ENCODE results near the gene TET3. TPM values are rescaled to one million over a fixed set of nuclear protein-coding genes. Genes with fewer than 3 reads are reported as not detected.
"Not testable (repeated sequence)": the region's sequence is repeated elsewhere in the genome, so short reads cannot be mapped to it uniquely, and the experiment has no call there.

Gene TET3
- total RNA-seq, 2 donors from 2014 or later: 23.5 to 26.3 TPM

DNA sequence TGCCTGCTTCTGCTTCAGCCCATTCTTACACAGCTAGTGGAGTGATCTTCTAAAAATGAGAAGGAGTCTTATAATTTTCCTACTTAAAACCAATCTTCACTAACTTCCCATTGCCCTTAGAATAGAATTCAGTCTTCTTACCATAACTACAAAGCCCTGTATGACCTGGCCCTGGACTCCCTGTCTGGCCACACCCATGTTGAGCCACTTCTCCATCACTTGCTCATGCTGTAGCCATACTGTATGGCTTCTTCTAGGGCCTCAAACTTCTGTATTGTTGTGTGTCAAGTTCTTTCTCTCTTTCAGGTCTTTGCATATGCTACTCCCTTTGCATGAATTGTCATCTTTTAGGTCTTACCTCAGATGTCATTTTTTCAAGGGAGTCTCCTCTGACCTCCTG, 46.8 kb upstream of the TET3 start:
- Mint-ChIP-seq H3K27ac (no peak overlapping the region), H3K36me3 (ENCODE audit: low read depth) (peaks cover 22% of the 10 kb centered on the region), H3K27me3 (ENCODE audit: insufficient read depth) (no peaks in the 10 kb centered on the region), H3K4me1 (peaks cover 6% of the 10 kb centered on the region), H3K9me3 (no peaks in the 10 kb centered on the region), H3K4me3 (no peak overlapping the region)
- Histone ChIP-seq H3K4me1 (ENCODE audit: control insufficient read depth, insufficient read depth, low read length) (no peaks in the 10 kb centered on the region), H3K36me3 (ENCODE audit: control insufficient read depth, insufficient read depth, low read length) (peaks cover 66% of the 10 kb centered on the region), H3K27me3 (ENCODE audit: control insufficient read depth, insufficient read depth, low read length, poor library complexity, severe bottlenecking) (no peaks in the 10 kb centered on the region), H3K9ac (ENCODE audit: extremely low read depth, low read length, poor library complexity, severe bottlenecking) (no peak overlapping the region), H3K9me3 (ENCODE audit: control insufficient read depth, low read length) (no peaks in the 10 kb centered on the region), H3K4me3 (ENCODE audit: low read length) (no peak overlapping the region), H3K27ac (ENCODE audit: low read depth, low read length) (no peak overlapping the region)
- TF ChIP-seq, protein P1, sequence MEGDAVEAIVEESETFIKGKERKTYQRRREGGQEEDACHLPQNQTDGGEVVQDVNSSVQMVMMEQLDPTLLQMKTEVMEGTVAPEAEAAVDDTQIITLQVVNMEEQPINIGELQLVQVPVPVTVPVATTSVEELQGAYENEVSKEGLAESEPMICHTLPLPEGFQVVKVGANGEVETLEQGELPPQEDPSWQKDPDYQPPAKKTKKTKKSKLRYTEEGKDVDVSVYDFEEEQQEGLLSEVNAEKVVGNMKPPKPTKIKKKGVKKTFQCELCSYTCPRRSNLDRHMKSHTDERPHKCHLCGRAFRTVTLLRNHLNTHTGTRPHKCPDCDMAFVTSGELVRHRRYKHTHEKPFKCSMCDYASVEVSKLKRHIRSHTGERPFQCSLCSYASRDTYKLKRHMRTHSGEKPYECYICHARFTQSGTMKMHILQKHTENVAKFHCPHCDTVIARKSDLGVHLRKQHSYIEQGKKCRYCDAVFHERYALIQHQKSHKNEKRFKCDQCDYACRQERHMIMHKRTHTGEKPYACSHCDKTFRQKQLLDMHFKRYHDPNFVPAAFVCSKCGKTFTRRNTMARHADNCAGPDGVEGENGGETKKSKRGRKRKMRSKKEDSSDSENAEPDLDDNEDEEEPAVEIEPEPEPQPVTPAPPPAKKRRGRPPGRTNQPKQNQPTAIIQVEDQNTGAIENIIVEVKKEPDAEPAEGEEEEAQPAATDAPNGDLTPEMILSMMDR (conservative IDR thresholded peaks at IDR 0.05): no peak
- DNase-seq: peak; percentile 22

DNA sequence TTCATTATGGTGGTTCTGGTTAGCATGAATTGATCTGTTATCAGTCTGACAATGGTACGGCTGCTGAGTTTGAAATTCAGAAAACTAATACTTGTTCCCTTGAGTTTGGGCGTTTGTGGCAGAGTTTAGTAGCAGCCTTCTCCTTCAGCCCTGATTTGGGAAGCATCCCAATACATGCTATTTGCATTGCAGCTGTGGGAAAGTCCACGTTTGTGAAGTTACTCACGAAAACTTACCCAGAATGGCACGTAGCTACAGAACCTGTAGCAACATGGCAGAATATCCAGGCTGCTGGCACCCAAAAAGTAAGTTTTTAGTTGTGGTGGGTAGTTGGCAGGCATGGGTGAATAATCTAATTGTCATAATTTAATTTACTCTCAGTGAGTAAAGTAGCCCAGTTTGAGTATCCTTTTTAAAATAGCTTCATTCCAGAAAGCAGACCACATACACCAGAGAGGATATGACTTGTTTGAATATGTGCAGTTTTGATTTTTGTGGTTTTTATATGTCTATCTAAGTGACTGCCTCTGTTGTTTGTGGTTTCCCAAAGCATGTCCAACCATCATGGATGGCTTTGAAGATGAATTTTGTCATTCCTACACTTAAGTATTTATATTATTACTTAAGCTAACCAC, 45.9 kb upstream of the TET3 start:
- Histone ChIP-seq H3K9me3 (ENCODE audit: control insufficient read depth, low read length) (no peaks in the 10 kb centered on the region), H3K4me3 (ENCODE audit: low read length) (no peak overlapping the region), H3K27me3 (ENCODE audit: control insufficient read depth, insufficient read depth, low read length, poor library complexity, severe bottlenecking) (no peaks in the 10 kb centered on the region), H3K4me1 (ENCODE audit: control insufficient read depth, insufficient read depth, low read length) (no peaks in the 10 kb centered on the region), H3K9ac (ENCODE audit: extremely low read depth, low read length, poor library complexity, severe bottlenecking) (no peak overlapping the region), H3K27ac (ENCODE audit: low read depth, low read length) (no peak overlapping the region), H3K36me3 (ENCODE audit: control insufficient read depth, insufficient read depth, low read length) (peaks cover 64% of the 10 kb centered on the region)
- no peaks in the 10 kb centered on the region for H3K27me3 Mint-ChIP-seq (ENCODE audit: insufficient read depth)
- peaks cover 6% of the 10 kb centered on the region for H3K4me1 Mint-ChIP-seq
- no peaks in the 10 kb centered on the region for H3K9me3 Mint-ChIP-seq
- H3K4me3 Mint-ChIP-seq: no peak overlapping the region
- DNase-seq: no peak
- H3K27ac Mint-ChIP-seq: no peak overlapping the region
- WGBS, 2 experiments (ENCODE audit: insufficient coverage in 1 of 2, insufficient read length in 1 of 2): 94 to 97% methylated on average over 5 of the region's 5 CpGs
- TF ChIP-seq, protein P1 (conservative IDR thresholded peaks at IDR 0.05): no peak
- H3K36me3 Mint-ChIP-seq (ENCODE audit: low read depth): peaks cover 24% of the 10 kb centered on the region

DNA sequence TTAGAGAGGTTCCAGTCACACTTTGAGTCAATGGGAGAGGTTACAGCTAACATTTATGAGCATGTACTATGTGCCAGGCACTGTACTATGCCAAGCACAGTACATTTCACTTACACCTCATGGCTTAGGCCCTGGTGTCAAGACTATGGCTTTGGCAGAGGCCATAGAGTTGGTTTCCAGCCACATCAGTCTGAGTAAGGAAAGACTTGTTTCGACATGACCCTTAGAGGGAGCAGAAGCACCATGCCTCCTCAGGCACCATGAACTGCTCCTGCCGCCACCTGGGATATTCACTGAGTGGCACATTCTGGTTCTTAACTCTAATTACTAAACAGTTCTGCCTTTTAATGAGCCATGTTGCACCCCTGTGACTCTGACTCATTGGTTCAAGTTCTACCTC, 45.3 kb upstream of the TET3 start:
- H3K27ac Mint-ChIP-seq: no peak overlapping the region
- WGBS, 2 experiments (ENCODE audit: insufficient coverage in 1 of 2, insufficient read length in 1 of 2): 94 to 100% methylated on average over 2 of the region's 2 CpGs
- H3K27me3 ChIP-seq (ENCODE audit: control insufficient read depth, insufficient read depth, low read length, poor library complexity, severe bottlenecking): no peaks in the 10 kb centered on the region
- TF ChIP-seq, protein P1 (conservative IDR thresholded peaks at IDR 0.05): peak; percentile 58
- H3K4me3 ChIP-seq (ENCODE audit: low read length): no peak overlapping the region
- H3K27me3 Mint-ChIP-seq (ENCODE audit: insufficient read depth): no peaks in the 10 kb centered on the region
- peak; percentile 61 for DNase-seq
- H3K36me3 ChIP-seq (ENCODE audit: control insufficient read depth, insufficient read depth, low read length): peaks cover 65% of the 10 kb centered on the region
- no peaks in the 10 kb centered on the region for H3K9me3 ChIP-seq (ENCODE audit: control insufficient read depth, low read length)
- H3K9me3 Mint-ChIP-seq: no peaks in the 10 kb centered on the region
- peaks cover 6% of the 10 kb centered on the region for H3K4me1 Mint-ChIP-seq
- H3K27ac ChIP-seq (ENCODE audit: low read depth, low read length): no peak overlapping the region
- no peak overlapping the region for H3K4me3 Mint-ChIP-seq
- peaks cover 25% of the 10 kb centered on the region for H3K36me3 Mint-ChIP-seq (ENCODE audit: low read depth)
- no peaks in the 10 kb centered on the region for H3K4me1 ChIP-seq (ENCODE audit: control insufficient read depth, insufficient read depth, low read length)
- H3K9ac ChIP-seq (ENCODE audit: extremely low read depth, low read length, poor library complexity, severe bottlenecking): no peak overlapping the region

DNA sequence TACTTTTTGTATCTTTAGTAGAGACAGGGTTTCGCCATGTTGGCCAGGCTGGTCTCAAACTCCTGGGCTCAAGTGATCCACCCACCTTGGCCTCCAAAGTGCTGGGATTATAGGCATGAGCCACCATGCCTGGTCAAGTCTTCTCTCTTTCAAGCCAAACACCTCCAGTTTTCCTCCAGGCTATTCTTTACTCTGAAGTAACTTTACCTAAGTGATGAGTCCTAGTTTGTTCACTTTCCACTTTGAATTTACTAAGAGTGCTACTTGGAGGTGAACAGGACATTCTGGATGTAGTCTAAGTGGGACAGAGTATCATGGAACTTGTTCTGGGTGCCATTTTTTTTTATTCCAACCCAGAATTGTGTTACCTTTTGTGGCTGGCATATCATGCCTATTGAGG, 44.6 kb upstream of the TET3 start:
- H3K27ac ChIP-seq (ENCODE audit: low read depth, low read length); DNase-seq; H3K4me3 Mint-ChIP-seq; H3K9me3 ChIP-seq (ENCODE audit: control insufficient read depth, low read length); H3K27me3 Mint-ChIP-seq (ENCODE audit: insufficient read depth); H3K27me3 ChIP-seq (ENCODE audit: control insufficient read depth, insufficient read depth, low read length, poor library complexity, severe bottlenecking); H3K4me3 ChIP-seq (ENCODE audit: low read length); H3K9ac ChIP-seq (ENCODE audit: extremely low read depth, low read length, poor library complexity, severe bottlenecking); H3K4me1 ChIP-seq (ENCODE audit: control insufficient read depth, insufficient read depth, low read length); H3K9me3 Mint-ChIP-seq; H3K27ac Mint-ChIP-seq; H3K4me1 Mint-ChIP-seq: not testable (repeated sequence)
- peaks cover 65% of the 10 kb centered on the region for H3K36me3 ChIP-seq (ENCODE audit: control insufficient read depth, insufficient read depth, low read length)
- WGBS, 2 experiments (ENCODE audit: insufficient coverage in 1 of 2, insufficient read length in 1 of 2): 80 to 100% methylated on average over 1 of the region's 1 CpG
- peaks cover 31% of the 10 kb centered on the region for H3K36me3 Mint-ChIP-seq (ENCODE audit: low read depth)
